Kidney (tissue), 14 donors: ENCODE data around the gene CUL7. TPM values are rescaled to one million over a fixed set of nuclear protein-coding genes. Genes with fewer than 3 reads are reported as not detected.

ENCODE experiments used
- DNase-seq, 5 donors: peaks; one replicate each; pipeline ENCODE4 v3.0.0-alpha.2; 2013 to 2020
- FAIRE-seq: peaks from 2 replicates; lab custom pipeline; 2012; peaks lifted over from hg19 to GRCh38; lab: Jason Lieb, UNC
- H3K27ac ChIP-seq, 2 donors: one replicate each; pipeline ENCODE4 v1.7.0; 2013; ENCODE audit warnings: low read depth in 2 of 2, low read length in 2 of 2, inconsistent platforms in 1 of 2
- H3K27me3 ChIP-seq: one replicate; pipeline ENCODE4 v1.7.1; 2013; ENCODE audit warnings: low read length, inconsistent platforms; ENCODE audit not compliant: control insufficient read depth, insufficient read depth
- H3K36me3 ChIP-seq, 3 donors: one replicate each; pipeline versions ENCODE4 v1.7.0 to v1.7.1; 2013; ENCODE audit warnings: low read length in 3 of 3, control low read depth in 1 of 3, inconsistent platforms in 1 of 3; ENCODE audit not compliant: insufficient read depth in 3 of 3, control insufficient read depth in 2 of 3
- H3K4me1 ChIP-seq, 3 donors: one replicate each; pipeline versions ENCODE4 v1.7.0 to v1.7.1; 2013; ENCODE audit warnings: low read length in 3 of 3, inconsistent platforms in 1 of 3, low read depth in 1 of 3; ENCODE audit not compliant: control insufficient read depth in 2 of 3, insufficient read depth in 2 of 3
- H3K4me3 ChIP-seq, 3 donors: one replicate each; pipeline versions ENCODE4 v1.7.0 to v1.8.1; 2013; ENCODE audit warnings: low read length in 3 of 3, control low read depth in 1 of 3, inconsistent platforms in 1 of 3
- H3K9ac ChIP-seq, 3 donors: one replicate each; pipeline versions ENCODE4 v1.7.0 to v1.7.1; 2013; ENCODE audit warnings: low read length in 3 of 3, control low read depth in 1 of 3, inconsistent platforms in 1 of 3
- H3K9me3 ChIP-seq, 3 donors: one replicate each; pipeline versions ENCODE4 v1.7.0 to v1.7.1; 2013; ENCODE audit warnings: low read length in 3 of 3, control low read depth in 1 of 3, inconsistent platforms in 1 of 3; ENCODE audit not compliant: control insufficient read depth in 2 of 3, insufficient read depth in 1 of 3
- CTCF ChIP-seq: IDR thresholded peaks from 3 replicates; pipeline ENCODE4 v1.5.1; 2012; ENCODE audit warnings: mild to moderate bottlenecking, moderate library complexity, borderline replicate concordance; ENCODE audit not compliant: insufficient read depth; ENCODE audit errors: extremely low read depth
- intact Hi-C: fragments of 100-400 bp; cut with DNase I; formaldehyde crosslinking; loops from one replicate; pipeline ENCODE4 v1.11.1; 2022
- polyA plus RNA-seq: library from polyadenylated mRNA; stranded (reverse); fragments of 350-450 nt; fragmentation: Illumina TruSeq; extraction: RNeasy Lipid Tissue Mini Kit (QIAGEN cat#74804); gene quantifications from one replicate; pipeline ENCODE4 v1.2.3, GENCODE V29; 2014; ENCODE audit warnings: low read depth, low replicate concordance; ENCODE audit not compliant: insufficient read depth
- total RNA-seq: library from RNA; stranded (reverse); fragmentation: NEBNext Ultra II Directional; extraction: Animal tissue kit (Norgen Biotek cat#: 25700); gene quantifications from one replicate; pipeline ENCODE4 v1.2.1, GENCODE V29; 2021
- donor health status: control.
- donor health status: control.
- donor health status: control.
- donor health status: control.
- donor health status: control.
- donor health status: DM: yes; HTN: yes; CAD: no.
- donor health status: Normal renal cell carcinoma (clear cell type).

Gene CUL7
- total and polyA plus RNA-seq, 2 donors from 2014 or later, result 10.1 to 24.5 TPM

DNA sequence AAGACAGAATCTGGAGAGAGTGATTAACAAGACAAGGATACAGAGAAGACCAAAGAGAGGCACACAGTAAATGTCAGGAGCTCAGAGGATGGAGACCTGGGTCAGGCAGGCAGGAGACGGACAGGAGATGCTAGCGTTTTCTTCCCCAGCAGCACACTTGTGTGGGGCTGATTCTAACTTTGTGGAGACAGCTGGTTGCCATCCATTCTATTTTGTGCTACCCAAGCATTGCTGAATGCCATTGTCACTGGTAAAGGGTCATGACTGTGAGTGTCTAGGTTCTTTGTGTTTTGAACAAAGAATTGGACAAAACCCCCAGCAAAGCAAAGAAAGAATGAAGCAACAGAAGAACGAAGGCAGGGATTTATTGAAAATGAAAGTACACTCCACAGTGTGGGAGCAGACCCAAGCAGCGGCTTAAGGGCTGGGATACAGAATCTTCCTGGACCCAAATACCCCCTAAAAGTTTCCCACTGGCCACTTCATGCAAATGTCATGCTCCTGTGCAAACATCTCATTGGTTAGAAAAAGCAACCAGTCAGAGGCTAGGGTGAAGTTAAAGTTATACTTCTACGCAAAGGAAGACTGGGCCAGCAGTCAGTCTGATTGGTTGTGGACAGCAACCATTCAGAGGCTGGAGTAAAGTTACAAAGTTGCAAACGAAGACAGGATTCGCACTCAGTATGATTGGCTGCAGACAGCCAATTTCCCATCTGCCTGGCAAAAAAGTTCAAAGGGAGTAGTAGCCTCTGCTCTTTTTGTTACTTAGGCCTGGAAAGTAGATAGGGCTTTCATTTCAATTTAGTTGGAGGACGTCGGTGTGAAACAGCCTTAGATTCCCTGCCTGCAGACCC, 40.0 kb upstream of the CUL7 start:
- DNase-seq, result peak in 1 of 5 donors; percentile 32
- FAIRE-seq, result no peak
- Histone ChIP-seq H3K4me1 (peaks cover 20% of the 10 kb centered on the region in 3 donors), H3K36me3 (no peaks in the 10 kb centered on the region), H3K9me3 (no peaks in the 10 kb centered on the region), H3K9ac (peak overlapping the region in 2 of 3 donors; percentile 0 to 12), H3K4me3 (peak overlapping the region in 2 of 3 donors; percentile 40 to 63), H3K27me3 (no peaks in the 10 kb centered on the region), H3K27ac (peak overlapping the region in 1 of 2 donors; percentile 24)
- no peak for TF ChIP-seq CTCF
- intact Hi-C loops, result no loop called here

DNA sequence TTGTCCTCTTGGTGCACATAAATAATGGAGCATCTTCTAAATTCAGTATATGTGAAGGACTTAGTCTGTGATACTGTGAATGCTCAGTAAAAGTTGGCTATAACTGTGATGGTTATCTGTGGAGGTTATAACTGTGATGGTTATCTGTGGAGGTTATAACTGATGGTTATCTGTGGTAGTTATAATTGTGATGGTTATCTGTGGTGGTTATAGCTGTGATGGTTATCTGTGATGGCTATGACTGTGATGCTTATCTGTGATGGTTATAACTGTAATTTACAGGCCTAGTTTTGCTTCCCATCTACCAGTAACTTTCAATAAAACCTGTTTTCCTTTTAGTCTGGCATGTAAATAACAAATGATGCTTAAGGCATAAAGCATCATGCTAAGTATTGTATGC, 39.0 kb upstream of the CUL7 start:
- peaks cover 16 to 17% (median 16%) of the 10 kb centered on the region in 3 donors for H3K4me1 ChIP-seq
- no peak for FAIRE-seq

GRCh38 chr6:43091436-43091991, 37.9 kb upstream of the CUL7 start:
- no peaks in the 10 kb centered on the region for H3K27me3 ChIP-seq
- FAIRE-seq, result no peak
- intact Hi-C loops, result no loop called here
- peak in 1 of 5 donors; percentile 37 for DNase-seq
- H3K4me3 ChIP-seq, result no peak overlapping the region
- no peaks in the 10 kb centered on the region for H3K36me3 ChIP-seq
- H3K4me1 ChIP-seq, result peaks cover 11 to 15% (median 11%) of the 10 kb centered on the region in 3 donors
- H3K9me3 ChIP-seq, result no peaks in the 10 kb centered on the region
- H3K27ac ChIP-seq, result no peak overlapping the region
- TF ChIP-seq CTCF, result no peak
- no peak overlapping the region for H3K9ac ChIP-seq

More for the DNA sequence above, 39.0 kb upstream of the CUL7 start:
- H3K9ac ChIP-seq, result no peak overlapping the region
- H3K9me3 ChIP-seq, result no peaks in the 10 kb centered on the region
- DNase-seq, result no peak
- intact Hi-C loops, result no loop called here
- H3K27me3 ChIP-seq, result no peaks in the 10 kb centered on the region
- no peaks in the 10 kb centered on the region for H3K36me3 ChIP-seq
- no peak overlapping the region for H3K27ac ChIP-seq
- TF ChIP-seq CTCF, result no peak
- H3K4me3 ChIP-seq, result no peak overlapping the region
